Central memory CD8-positive, alpha-beta T cell (primary cell): ENCODE data around the gene KRTAP3-1.

Experiments used
- ATAC-seq: fragments of 150-1000 bp; cut with Tn5 transposase; replicated peaks from 2 replicates; pipeline ENCODE4 v1.10.0; 2022; ENCODE audit warnings: mild to moderate bottlenecking, moderate FRiP score, moderate number of reproducible peaks; ENCODE audit not compliant: poor library complexity, severe bottlenecking; ENCODE audit errors: extremely low read depth
- DNase-seq, 2 donors: peaks; one replicate each; pipeline ENCODE4 v3.0.0; 2021; ENCODE audit warnings: low spot score in 2 of 2
- H3K27ac Mint-ChIP-seq: one replicate; pipeline ENCODE4 v1.8.0; 2022; ENCODE audit warnings: low read depth, mild to moderate bottlenecking, moderate library complexity, mixed read lengths
- H3K27me3 Mint-ChIP-seq: one replicate; pipeline ENCODE4 v1.8.0; 2022; ENCODE audit warnings: mixed read lengths
- H3K36me3 Mint-ChIP-seq: one replicate; pipeline ENCODE4 v1.8.0; 2022; ENCODE audit warnings: mild to moderate bottlenecking, moderate library complexity, mixed read lengths; ENCODE audit not compliant: insufficient read depth
- H3K4me1 Mint-ChIP-seq: one replicate; pipeline ENCODE4 v1.8.0; 2022; ENCODE audit warnings: mixed read lengths
- H3K4me3 Mint-ChIP-seq: one replicate; pipeline ENCODE4 v1.8.0; 2022; ENCODE audit warnings: mild to moderate bottlenecking, moderate library complexity, mixed read lengths
- H3K9me3 Mint-ChIP-seq: one replicate; pipeline ENCODE4 v1.8.0; 2022; ENCODE audit warnings: mixed read lengths

Gene KRTAP3-1

GRCh38 chr17:40960144-40960543 is 48.8 kb downstream of the KRTAP3-1 start:
- Mint-ChIP-seq H3K36me3 (no peaks in the 10 kb centered on the region), H3K4me1 (peaks cover 5% of the 10 kb centered on the region), H3K9me3 (no peaks in the 10 kb centered on the region), H3K27me3 (peaks cover 25% of the 10 kb centered on the region), H3K27ac (no peak overlapping the region), H3K4me3 (no peak overlapping the region)
- no peak for DNase-seq
- ATAC-seq, result no peak
